Measurements from ENCODE around the gene SLC22A23. TPM values are rescaled to one million over a fixed set of nuclear protein-coding genes. Genes with fewer than 3 reads are reported as not detected.

SLC22A23 gene
- total RNA-seq, 1 experiment from 2014 or later: 6.8 TPM

DNA sequence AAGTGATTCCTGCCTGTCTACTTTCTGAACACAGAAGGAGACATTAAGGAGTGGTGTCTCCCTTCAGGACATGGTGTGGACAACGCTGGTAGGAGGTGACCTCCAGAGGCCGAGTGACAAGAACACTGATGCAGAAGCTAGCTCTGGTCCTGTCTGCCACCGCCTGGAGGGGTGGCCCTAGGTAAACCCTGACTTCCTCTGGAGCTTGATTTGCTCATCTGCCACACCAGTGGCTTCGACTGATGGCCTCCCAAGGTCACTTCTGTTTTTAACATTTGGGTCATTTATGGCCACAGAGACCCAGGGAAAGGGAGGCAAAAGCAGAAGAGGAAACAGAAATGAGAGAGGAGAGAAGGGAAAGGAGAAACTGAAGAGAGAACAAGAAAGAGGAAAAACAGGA lies 49.4 kb upstream of the SLC22A23 start:
- Histone ChIP-seq H3K4ac (ENCODE audit: low read depth, low read length) (no peak overlapping the region), H4K8ac (replicated peaks; ENCODE audit: insufficient read length, low read depth, low read length) (no peak overlapping the region), H3K27ac (ENCODE audit: insufficient read length, low read depth, low read length) (no peak overlapping the region), H3K23ac (ENCODE audit: insufficient read length, low read depth, low read length) (no peak overlapping the region), H4K5ac (ENCODE audit: insufficient read length, low read depth, low read length) (no peak overlapping the region), H3K23me2 (ENCODE audit: insufficient read length, low read depth, low read length, poor library complexity, severe bottlenecking) (no peaks in the 10 kb centered on the region), H3K9me3 (ENCODE audit: control insufficient read depth, low read depth, low read length) (no peaks in the 10 kb centered on the region), H2BK120ac (ENCODE audit: low read depth, low read length, poor library complexity, severe bottlenecking) (no peak overlapping the region), H3K79me1 (ENCODE audit: insufficient read depth, low read depth, low read length, poor library complexity, severe bottlenecking) (no peaks in the 10 kb centered on the region), H3K14ac (ENCODE audit: insufficient read depth, low read length) (no peak overlapping the region), H3K79me2 (ENCODE audit: insufficient read depth, low read length) (no peaks in the 10 kb centered on the region), H3K4me2 (ENCODE audit: insufficient read depth, insufficient read length, low read length) (no peak overlapping the region), H4K91ac (ENCODE audit: insufficient read length, low read depth, low read length) (no peak overlapping the region), H2AK5ac (ENCODE audit: insufficient read length, low read length) (no peak overlapping the region), H3K56ac (ENCODE audit: insufficient read length, low read depth, low read length) (no peak overlapping the region), H2AFZ (ENCODE audit: low read length) (no peak overlapping the region), H3K4me1 (ENCODE audit: insufficient read depth, low read length) (peaks cover 8% of the 10 kb centered on the region), H3K27me3 (ENCODE audit: insufficient read depth, low read length) (no peaks in the 10 kb centered on the region), H3T11ph (ENCODE audit: low read length) (no peak overlapping the region), H2BK5ac (ENCODE audit: insufficient read length, low read length) (no peak overlapping the region), H3K18ac (ENCODE audit: insufficient read length, low read depth, low read length) (no peak overlapping the region), H4K20me1 (ENCODE audit: control insufficient read depth, insufficient read depth, insufficient read length) (no peaks in the 10 kb centered on the region), H2BK20ac (ENCODE audit: low read depth, low read length, poor library complexity, severe bottlenecking) (no peak overlapping the region), H2BK15ac (ENCODE audit: low read depth, low read length) (no peak overlapping the region), H2BK12ac (ENCODE audit: insufficient read length, low read depth, low read length) (no peak overlapping the region), H3K9ac (ENCODE audit: extremely low read depth, insufficient read length, low read length) (no peak overlapping the region)
- peaks cover 0 to 2% (median 0%) of the 10 kb centered on the region in 3 experiments; a peak in 1 of 7 replicates for H3K36me3 Mint-ChIP-seq (ENCODE audit: insufficient read depth in 1 of 3, low read depth in 3 of 3)
- H3K9me3 Mint-ChIP-seq: peaks cover 0 to 5% of the 10 kb centered on the region in 2 experiments; a peak in 3 of 5 replicates
- H3K4me1 Mint-ChIP-seq: peaks cover 25% of the 10 kb centered on the region in 2 experiments
- TF ChIP-seq CTCF (conservative IDR thresholded peaks at IDR 0.05): no peak
- no peak overlapping the region for H3K27ac Mint-ChIP-seq
- H3K27me3 Mint-ChIP-seq (ENCODE audit: low read depth): peaks cover 7% of the 10 kb centered on the region
- DNase-seq: no peak
- no peak overlapping the region for H3K4me3 Mint-ChIP-seq
- WGBS (ENCODE audit: extremely low coverage, insufficient read length, low lambda C conversion rate): no CpG with 5 or more reads among the region's 4 CpGs
